GM23338 (cell line): ENCODE results near the gene TCEA2. TPM values are rescaled to one million over a fixed set of nuclear protein-coding genes. Genes with fewer than 3 reads are reported as not detected.

ENCODE experiments used
- ATAC-seq: fragments of 200-7000 bp; cut with Tn5 transposase; 3 replicates; pipeline ENCODE4 v1.9.1; 2020
- DNase-seq: peaks from one replicate; pipeline ENCODE4 v3.0.0-alpha.2; 2015; ENCODE audit warnings: low spot score
- H2AFZ ChIP-seq: fragments of 200-600 bp; sonication (generic); 2 replicates; pipeline ENCODE4 v1.8.0; 2016; ENCODE audit warnings: antibody characterized with exemption, mild to moderate bottlenecking, moderate library complexity
- H3F3A ChIP-seq: fragments of 200-600 bp; sonication (generic); replicated peaks from 2 replicates; pipeline ENCODE4 v1.8.0; 2017; ENCODE audit warnings: antibody characterized with exemption, mixed run types, low read depth
- H3K27ac ChIP-seq: fragments of 200-600 bp; sonication (generic); 2 replicates; pipeline ENCODE4 v1.6.1; 2016; ENCODE audit warnings: low read depth
- H3K27me3 ChIP-seq: fragments of 200-600 bp; sonication (generic); 2 replicates; pipeline ENCODE4 v1.8.0; 2016; ENCODE audit warnings: mild to moderate bottlenecking, mixed run types, moderate library complexity; ENCODE audit not compliant: insufficient read depth
- H3K36me3 ChIP-seq: fragments of 200-600 bp; sonication (generic); 2 replicates; pipeline ENCODE4 v1.8.0; 2016; ENCODE audit warnings: mild to moderate bottlenecking; ENCODE audit not compliant: insufficient read depth
- H3K4me1 ChIP-seq: fragments of 200-600 bp; sonication (generic); 2 replicates; pipeline ENCODE4 v1.8.0; 2016; ENCODE audit warnings: mild to moderate bottlenecking, moderate library complexity; ENCODE audit not compliant: insufficient read depth
- H3K4me2 ChIP-seq: fragments of 200-600 bp; sonication (generic); 2 replicates; pipeline ENCODE4 v1.7.1; 2017; ENCODE audit warnings: mixed run types
- H3K4me3 ChIP-seq: fragments of 200-600 bp; sonication (generic); 2 replicates; pipeline ENCODE4 v1.6.1; 2016; ENCODE audit warnings: mixed run types
- H3K79me2 ChIP-seq: fragments of 200-600 bp; sonication (generic); replicated peaks from 2 replicates; pipeline ENCODE4 v1.8.0; 2017; ENCODE audit warnings: mild to moderate bottlenecking; ENCODE audit not compliant: insufficient read depth
- H3K9me2 ChIP-seq: fragments of 200-600 bp; sonication (generic); 2 replicates; pipeline ENCODE4 v1.8.0; 2017; ENCODE audit not compliant: insufficient read depth
- H4K20me1 ChIP-seq: fragments of 200-600 bp; sonication (generic); replicated peaks from 2 replicates; pipeline ENCODE4 v1.8.0; 2017; ENCODE audit warnings: mild to moderate bottlenecking; ENCODE audit not compliant: insufficient read depth
- H3K27ac Mint-ChIP-seq: 2 replicates; pipeline ENCODE4 v1.8.0; 2020; ENCODE audit warnings: inconsistent platforms, mild to moderate bottlenecking, moderate library complexity, mixed read lengths
- H3K27me3 Mint-ChIP-seq: 3 replicates; pipeline ENCODE4 v1.8.0; 2022; ENCODE audit warnings: low read depth, mild to moderate bottlenecking, moderate library complexity, mixed read lengths, inconsistent platforms; ENCODE audit not compliant: insufficient read depth, poor library complexity
- H3K36me3 Mint-ChIP-seq: 3 replicates; pipeline ENCODE4 v1.8.0; 2021; ENCODE audit warnings: low read depth, mild to moderate bottlenecking, inconsistent platforms, moderate library complexity, mixed read lengths
- H3K4me1 Mint-ChIP-seq: 3 replicates; pipeline ENCODE4 v1.8.0; 2020; ENCODE audit warnings: mild to moderate bottlenecking, inconsistent platforms, mixed read lengths
- H3K4me3 Mint-ChIP-seq: 3 replicates; pipeline ENCODE4 v1.8.0; 2021; ENCODE audit warnings: moderate library complexity, mild to moderate bottlenecking, inconsistent platforms, mixed read lengths
- H3K9me3 Mint-ChIP-seq: 3 replicates; pipeline ENCODE4 v1.8.0; 2020; ENCODE audit warnings: moderate library complexity, mild to moderate bottlenecking, inconsistent platforms, mixed read lengths
- CREB1 ChIP-seq: fragments of 250-450 bp; sonication (Bioruptor Pico); IDR thresholded peaks from 2 replicates; pipeline ENCODE4 v1.5.0; 2020; ENCODE audit warnings: low read depth, mild to moderate bottlenecking, moderate library complexity
- EZH2 ChIP-seq: fragments of 200-600 bp; sonication (generic); IDR thresholded peaks from one replicate; pipeline ENCODE4 v1.8.0; 2017; ENCODE audit warnings: antibody characterized with exemption, mild to moderate bottlenecking, low read depth; ENCODE audit not compliant: unreplicated experiment
- EZH2phosphoT487 ChIP-seq: fragments of 200-600 bp; sonication (generic); IDR thresholded peaks from one replicate; pipeline ENCODE4 v1.8.1; 2018; ENCODE audit warnings: antibody characterized with exemption; ENCODE audit not compliant: unreplicated experiment
- NANOG ChIP-seq: IDR thresholded peaks from 2 replicates; pipeline ENCODE4 v1.6.1; 2016; ENCODE audit warnings: antibody characterized with exemption, borderline replicate concordance
- POLR2AphosphoS5 ChIP-seq: IDR thresholded peaks from 2 replicates; pipeline ENCODE4 v1.6.1; 2016; ENCODE audit warnings: antibody characterized with exemption, low read depth
- ZNF331 ChIP-seq: fragments of 250-450 bp; sonication (Bioruptor Pico); IDR thresholded peaks from 2 replicates; pipeline ENCODE4 v1.5.0; 2020; ENCODE audit warnings: low read depth, mild to moderate bottlenecking, moderate library complexity
- polyA plus RNA-seq: library from polyadenylated mRNA; unstranded; fragments of >200 nt; fragmentation: Nextera tagmentation; extraction: Ambion mirVana; gene quantifications from 2 replicates; pipeline ENCODE4 v1.2.1, GENCODE V29; 2016
- total RNA-seq: library from RNA; depleted of rRNA; stranded (reverse); fragments of >200 nt; shearing (Covaris generic); gene quantifications from 2 replicates; pipeline ENCODE4 v1.2.3, GENCODE V29; 2014
- TF ChIP-seq, protein P1 (sequence below), 2 experiments: fragments of 200-600 bp in 1 of 2; sonication (generic) in 1 of 2; conservative IDR thresholded peaks; 2 replicates each; pipeline versions ENCODE4 v1.5.1 to v1.6.1; 2016 to 2017; ENCODE audit warnings: antibody characterized with exemption in 2 of 2, low read depth in 2 of 2, mild to moderate bottlenecking in 2 of 2, moderate library complexity in 1 of 2
- TF ChIP-seq, protein P2 (sequence below): fragments of 250-450 bp; sonication (Bioruptor Pico); IDR thresholded peaks from 2 replicates; pipeline ENCODE4 v1.5.0; 2020; ENCODE audit warnings: mild to moderate bottlenecking, moderate library complexity

The TCEA2 gene
- total and polyA plus RNA-seq, 2 experiments from 2014 or later = 21.0 to 54.4 TPM

GRCh38 chr20:64031822-64032314 lies 31.1 kb upstream of the TCEA2 start:
- no peak overlapping the region for H3K27ac Mint-ChIP-seq
- peaks cover 47% of the 10 kb centered on the region for H3K36me3 Mint-ChIP-seq
- DNase-seq (no peak), ATAC-seq (no peak)
- Histone ChIP-seq H3K4me1 (peaks cover 14% of the 10 kb centered on the region), H2AFZ (no peak overlapping the region), H3F3A (peaks cover 5% of the 10 kb centered on the region; the same call in 1 of the 2 replicates), H3K36me3 (peaks cover 3% of the 10 kb centered on the region; the same call in 1 of the 2 replicates), H3K9me2 (no peaks in the 10 kb centered on the region), H3K27ac (no peak overlapping the region), H3K4me2 (no peak overlapping the region), H3K27me3 (no peaks in the 10 kb centered on the region), H3K4me3 (no peak overlapping the region), H4K20me1 (no peaks in the 10 kb centered on the region), H3K79me2 (no peaks in the 10 kb centered on the region)
- TF ChIP-seq ZNF331 (CRISPR knock-in tag) = no peak
- TF ChIP-seq CREB1 (CRISPR knock-in tag) = no peak
- TF ChIP-seq NANOG = no peak
- H3K9me3 Mint-ChIP-seq = no peaks in the 10 kb centered on the region
- H3K4me1 Mint-ChIP-seq = peaks cover 18% of the 10 kb centered on the region
- H3K27me3 Mint-ChIP-seq = peaks cover 12% of the 10 kb centered on the region
- no peak overlapping the region for H3K4me3 Mint-ChIP-seq

- Mint-ChIP-seq H3K27ac (no peak overlapping the region), H3K9me3 (no peaks in the 10 kb centered on the region), H3K36me3 (peaks cover 36% of the 10 kb centered on the region), H3K27me3 (peaks cover 15% of the 10 kb centered on the region), H3K4me1 (peaks cover 24% of the 10 kb centered on the region), H3K4me3 (no peak overlapping the region)
- DNase-seq (no peak), ATAC-seq (no peak)
- Histone ChIP-seq H3F3A (peaks cover 10% of the 10 kb centered on the region; the same call in 1 of the 2 replicates), H3K4me3 (no peak overlapping the region), H3K36me3 (no peaks in the 10 kb centered on the region; the same call in 1 of the 2 replicates), H3K27ac (no peak overlapping the region), H3K79me2 (no peaks in the 10 kb centered on the region), H4K20me1 (no peaks in the 10 kb centered on the region), H3K27me3 (peaks cover 8% of the 10 kb centered on the region; the same call in 1 of the 2 replicates), H3K4me1 (peaks cover 21% of the 10 kb centered on the region), H3K9me2 (no peaks in the 10 kb centered on the region), H3K4me2 (no peak overlapping the region), H2AFZ (no peak overlapping the region)
- TF ChIP-seq ZNF331 (CRISPR knock-in tag) = no peak
- no peak for TF ChIP-seq POLR2AphosphoS5
- TF ChIP-seq, protein P1, sequence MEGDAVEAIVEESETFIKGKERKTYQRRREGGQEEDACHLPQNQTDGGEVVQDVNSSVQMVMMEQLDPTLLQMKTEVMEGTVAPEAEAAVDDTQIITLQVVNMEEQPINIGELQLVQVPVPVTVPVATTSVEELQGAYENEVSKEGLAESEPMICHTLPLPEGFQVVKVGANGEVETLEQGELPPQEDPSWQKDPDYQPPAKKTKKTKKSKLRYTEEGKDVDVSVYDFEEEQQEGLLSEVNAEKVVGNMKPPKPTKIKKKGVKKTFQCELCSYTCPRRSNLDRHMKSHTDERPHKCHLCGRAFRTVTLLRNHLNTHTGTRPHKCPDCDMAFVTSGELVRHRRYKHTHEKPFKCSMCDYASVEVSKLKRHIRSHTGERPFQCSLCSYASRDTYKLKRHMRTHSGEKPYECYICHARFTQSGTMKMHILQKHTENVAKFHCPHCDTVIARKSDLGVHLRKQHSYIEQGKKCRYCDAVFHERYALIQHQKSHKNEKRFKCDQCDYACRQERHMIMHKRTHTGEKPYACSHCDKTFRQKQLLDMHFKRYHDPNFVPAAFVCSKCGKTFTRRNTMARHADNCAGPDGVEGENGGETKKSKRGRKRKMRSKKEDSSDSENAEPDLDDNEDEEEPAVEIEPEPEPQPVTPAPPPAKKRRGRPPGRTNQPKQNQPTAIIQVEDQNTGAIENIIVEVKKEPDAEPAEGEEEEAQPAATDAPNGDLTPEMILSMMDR (conservative IDR thresholded peaks at IDR 0.05; ENCODE audit: low read depth in 2 of 2) = no peak
- TF ChIP-seq NANOG = no peak
- TF ChIP-seq, protein P2, sequence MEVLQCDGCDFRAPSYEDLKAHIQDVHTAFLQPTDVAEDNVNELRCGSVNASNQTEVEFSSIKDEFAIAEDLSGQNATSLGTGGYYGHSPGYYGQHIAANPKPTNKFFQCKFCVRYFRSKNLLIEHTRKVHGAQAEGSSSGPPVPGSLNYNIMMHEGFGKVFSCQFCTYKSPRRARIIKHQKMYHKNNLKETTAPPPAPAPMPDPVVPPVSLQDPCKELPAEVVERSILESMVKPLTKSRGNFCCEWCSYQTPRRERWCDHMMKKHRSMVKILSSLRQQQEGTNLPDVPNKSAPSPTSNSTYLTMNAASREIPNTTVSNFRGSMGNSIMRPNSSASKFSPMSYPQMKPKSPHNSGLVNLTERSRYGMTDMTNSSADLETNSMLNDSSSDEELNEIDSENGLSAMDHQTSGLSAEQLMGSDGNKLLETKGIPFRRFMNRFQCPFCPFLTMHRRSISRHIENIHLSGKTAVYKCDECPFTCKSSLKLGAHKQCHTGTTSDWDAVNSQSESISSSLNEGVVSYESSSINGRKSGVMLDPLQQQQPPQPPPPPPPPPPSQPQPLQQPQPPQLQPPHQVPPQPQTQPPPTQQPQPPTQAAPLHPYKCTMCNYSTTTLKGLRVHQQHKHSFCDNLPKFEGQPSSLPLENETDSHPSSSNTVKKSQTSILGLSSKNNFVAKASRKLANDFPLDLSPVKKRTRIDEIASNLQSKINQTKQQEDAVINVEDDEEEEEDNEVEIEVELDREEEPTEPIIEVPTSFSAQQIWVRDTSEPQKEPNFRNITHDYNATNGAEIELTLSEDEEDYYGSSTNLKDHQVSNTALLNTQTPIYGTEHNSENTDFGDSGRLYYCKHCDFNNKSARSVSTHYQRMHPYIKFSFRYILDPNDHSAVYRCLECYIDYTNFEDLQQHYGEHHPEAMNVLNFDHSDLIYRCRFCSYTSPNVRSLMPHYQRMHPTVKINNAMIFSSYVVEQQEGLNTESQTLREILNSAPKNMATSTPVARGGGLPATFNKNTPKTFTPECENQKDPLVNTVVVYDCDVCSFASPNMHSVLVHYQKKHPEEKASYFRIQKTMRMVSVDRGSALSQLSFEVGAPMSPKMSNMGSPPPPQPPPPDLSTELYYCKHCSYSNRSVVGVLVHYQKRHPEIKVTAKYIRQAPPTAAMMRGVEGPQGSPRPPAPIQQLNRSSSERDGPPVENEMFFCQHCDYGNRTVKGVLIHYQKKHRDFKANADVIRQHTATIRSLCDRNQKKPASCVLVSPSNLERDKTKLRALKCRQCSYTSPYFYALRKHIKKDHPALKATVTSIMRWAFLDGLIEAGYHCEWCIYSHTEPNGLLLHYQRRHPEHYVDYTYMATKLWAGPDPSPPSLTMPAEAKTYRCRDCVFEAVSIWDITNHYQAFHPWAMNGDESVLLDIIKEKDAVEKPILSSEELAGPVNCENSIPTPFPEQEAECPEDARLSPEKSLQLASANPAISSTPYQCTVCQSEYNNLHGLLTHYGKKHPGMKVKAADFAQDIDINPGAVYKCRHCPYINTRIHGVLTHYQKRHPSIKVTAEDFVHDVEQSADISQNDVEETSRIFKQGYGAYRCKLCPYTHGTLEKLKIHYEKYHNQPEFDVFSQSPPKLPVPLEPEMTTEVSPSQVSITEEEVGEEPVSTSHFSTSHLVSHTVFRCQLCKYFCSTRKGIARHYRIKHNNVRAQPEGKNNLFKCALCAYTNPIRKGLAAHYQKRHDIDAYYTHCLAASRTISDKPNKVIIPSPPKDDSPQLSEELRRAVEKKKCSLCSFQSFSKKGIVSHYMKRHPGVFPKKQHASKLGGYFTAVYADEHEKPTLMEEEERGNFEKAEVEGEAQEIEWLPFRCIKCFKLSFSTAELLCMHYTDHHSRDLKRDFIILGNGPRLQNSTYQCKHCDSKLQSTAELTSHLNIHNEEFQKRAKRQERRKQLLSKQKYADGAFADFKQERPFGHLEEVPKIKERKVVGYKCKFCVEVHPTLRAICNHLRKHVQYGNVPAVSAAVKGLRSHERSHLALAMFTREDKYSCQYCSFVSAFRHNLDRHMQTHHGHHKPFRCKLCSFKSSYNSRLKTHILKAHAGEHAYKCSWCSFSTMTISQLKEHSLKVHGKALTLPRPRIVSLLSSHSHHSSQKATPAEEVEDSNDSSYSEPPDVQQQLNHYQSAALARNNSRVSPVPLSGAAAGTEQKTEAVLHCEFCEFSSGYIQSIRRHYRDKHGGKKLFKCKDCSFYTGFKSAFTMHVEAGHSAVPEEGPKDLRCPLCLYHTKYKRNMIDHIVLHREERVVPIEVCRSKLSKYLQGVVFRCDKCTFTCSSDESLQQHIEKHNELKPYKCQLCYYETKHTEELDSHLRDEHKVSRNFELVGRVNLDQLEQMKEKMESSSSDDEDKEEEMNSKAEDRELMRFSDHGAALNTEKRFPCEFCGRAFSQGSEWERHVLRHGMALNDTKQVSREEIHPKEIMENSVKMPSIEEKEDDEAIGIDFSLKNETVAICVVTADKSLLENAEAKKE (CRISPR knock-in tag) = no peak
- no peak for TF ChIP-seq EZH2phosphoT487
- TF ChIP-seq EZH2 = no peak
Measured at GRCh38 chr20:64032706-64033624, 30.0 kb upstream of the TCEA2 start.
